SU-DHL-6 (cell line): ENCODE data around the gene S1PR1.
"Not testable (repeated sequence)": the region's sequence is repeated elsewhere in the genome, so short reads cannot be mapped to it uniquely, and the experiment has no call there.

Experiments used
- H2AFZ ChIP-seq: fragments of 200-600 bp; sonication (generic); 2 replicates; pipeline ENCODE4 v1.6.1; 2014; ENCODE audit warnings: low read depth, mild to moderate bottlenecking, moderate library complexity, mixed read lengths, antibody characterized with exemption, low read length; ENCODE audit not compliant: severe bottlenecking
- H3F3A ChIP-seq: fragments of 200-600 bp; shearing (Covaris generic); 2 replicates; pipeline ENCODE4 v1.6.0; 2016; ENCODE audit warnings: antibody characterized with exemption, mild to moderate bottlenecking; ENCODE audit not compliant: insufficient read depth
- H3K27ac ChIP-seq: fragments of 200-600 bp; sonication (generic); 2 replicates; pipeline ENCODE4 v1.5.1; 2016; ENCODE audit warnings: low read depth, mild to moderate bottlenecking, low read length, moderate library complexity, mixed read lengths
- H3K27me3 ChIP-seq: fragments of 200-600 bp; sonication (generic), shearing (Covaris generic); 2 replicates; pipeline ENCODE4 v1.6.0; 2014; ENCODE audit warnings: mild to moderate bottlenecking, low read length
- H3K36me3 ChIP-seq: fragments of 200-600 bp; sonication (generic); 2 replicates; pipeline ENCODE4 v1.6.1; 2014; ENCODE audit warnings: mild to moderate bottlenecking, low read length, mixed read lengths
- H3K4me2 ChIP-seq: fragments of 300-600, 200-600 bp; shearing (Covaris generic), sonication (generic); 2 replicates; pipeline ENCODE4 v1.6.0; 2014; ENCODE audit warnings: low read length, low read depth, mild to moderate bottlenecking; ENCODE audit not compliant: poor library complexity, severe bottlenecking
- H3K4me3 ChIP-seq: fragments of 200-600 bp; sonication (generic); 2 replicates; pipeline ENCODE4 v1.5.1; 2014; ENCODE audit warnings: antibody characterized with exemption, low read length, mild to moderate bottlenecking, mixed read lengths; ENCODE audit not compliant: insufficient read depth, poor library complexity, severe bottlenecking
- H3K79me2 ChIP-seq: fragments of 200-600 bp; sonication (generic); 2 replicates; pipeline ENCODE4 v1.6.1; 2014; ENCODE audit warnings: mild to moderate bottlenecking, low read length, moderate library complexity; ENCODE audit not compliant: insufficient read depth
- H3K9ac ChIP-seq: fragments of 200-600 bp; sonication (generic); 2 replicates; pipeline ENCODE4 v1.7.0; 2014; ENCODE audit warnings: mild to moderate bottlenecking, low read length
- H3K9me2 ChIP-seq: fragments of 200-600 bp; sonication (generic); replicated peaks from 2 replicates; pipeline ENCODE4 v1.6.1; 2014; ENCODE audit warnings: low read length; ENCODE audit not compliant: insufficient read depth
- H3K9me3 ChIP-seq: fragments of 200-600 bp; sonication (generic); 2 replicates; pipeline ENCODE4 v1.6.1; 2014; ENCODE audit warnings: low read length, mixed read lengths; ENCODE audit not compliant: insufficient read depth
- H4K20me1 ChIP-seq: fragments of 200-600 bp; sonication (generic); 2 replicates; pipeline ENCODE4 v1.6.1; 2014; ENCODE audit warnings: low read depth, mild to moderate bottlenecking, antibody characterized with exemption, low read length, moderate library complexity, mixed read lengths
- CTCF ChIP-seq: fragments of 200-600 bp; sonication (generic); IDR thresholded peaks from one replicate; pipeline ENCODE4 v1.5.1; 2017; ENCODE audit warnings: antibody characterized with exemption, mild to moderate bottlenecking, low read length, moderate library complexity; ENCODE audit not compliant: insufficient read depth, poor library complexity, severe bottlenecking
- EZH2phosphoT487 ChIP-seq: fragments of 200-600 bp; sonication (generic), shearing (Covaris generic); conservative IDR thresholded peaks from 2 replicates; pipeline ENCODE4 v1.6.1; 2018; ENCODE audit warnings: mild to moderate bottlenecking, antibody characterized with exemption, low read length, moderate library complexity, mixed read lengths

S1PR1 gene

GRCh38 chr1:101221945-101222429, 14.8 kb upstream of the S1PR1 start:
- H3K4me3 ChIP-seq, result no peak overlapping the region
- H3K4me2 ChIP-seq, result no peak overlapping the region
- no peak overlapping the region for H3K27ac ChIP-seq
- no peak for TF ChIP-seq EZH2phosphoT487
- no peak for TF ChIP-seq CTCF
- no peaks in the 10 kb centered on the region for H3K9me2 ChIP-seq
- H4K20me1 ChIP-seq, result no peaks in the 10 kb centered on the region
- H3K9me3 ChIP-seq, result no peaks in the 10 kb centered on the region
- no peaks in the 10 kb centered on the region for H3K27me3 ChIP-seq
- H2AFZ ChIP-seq, result no peak overlapping the region
- no peaks in the 10 kb centered on the region for H3K79me2 ChIP-seq
- no peaks in the 10 kb centered on the region for H3F3A ChIP-seq
- no peaks in the 10 kb centered on the region for H3K36me3 ChIP-seq
- no peak overlapping the region for H3K9ac ChIP-seq

- H3K9me2 ChIP-seq, result no peaks in the 10 kb centered on the region
These were observed 9.0 kb upstream of the S1PR1 start for GRCh38 chr1:101227837-101228236.

GRCh38 chr1:101228424-101229134, 8.2 kb upstream of the S1PR1 start:
- H3K27me3 ChIP-seq, result no peaks in the 10 kb centered on the region
- H2AFZ ChIP-seq, result no peak overlapping the region
- H3K9me3 ChIP-seq, result no peaks in the 10 kb centered on the region
- H3K9ac ChIP-seq, result no peak overlapping the region
- H4K20me1 ChIP-seq, result no peaks in the 10 kb centered on the region
- TF ChIP-seq EZH2phosphoT487 (no peak), CTCF (no peak)
- H3F3A ChIP-seq, result no peaks in the 10 kb centered on the region
- H3K4me2 ChIP-seq, result no peak overlapping the region
- no peaks in the 10 kb centered on the region for H3K36me3 ChIP-seq
- H3K9me2 ChIP-seq, result no peaks in the 10 kb centered on the region
- no peak overlapping the region for H3K27ac ChIP-seq
- H3K79me2 ChIP-seq, result no peaks in the 10 kb centered on the region
- no peak overlapping the region for H3K4me3 ChIP-seq

More at GRCh38 chr1:101227837-101228236, 9.0 kb upstream of the S1PR1 start:
- TF ChIP-seq EZH2phosphoT487 (no peak), CTCF (no peak)
- H2AFZ ChIP-seq, result no peak overlapping the region
- no peak overlapping the region for H3K4me3 ChIP-seq
- no peak overlapping the region for H3K9ac ChIP-seq
- H3K27ac ChIP-seq, result no peak overlapping the region
- no peaks in the 10 kb centered on the region for H3F3A ChIP-seq
- no peaks in the 10 kb centered on the region for H3K36me3 ChIP-seq
- H3K4me2 ChIP-seq, result no peak overlapping the region
- H3K79me2 ChIP-seq, result no peaks in the 10 kb centered on the region
- H3K27me3 ChIP-seq, result no peaks in the 10 kb centered on the region
- no peaks in the 10 kb centered on the region for H4K20me1 ChIP-seq
- no peaks in the 10 kb centered on the region for H3K9me3 ChIP-seq

- H2AFZ ChIP-seq, H4K20me1 ChIP-seq, H3K79me2 ChIP-seq, H3K9ac ChIP-seq, H3F3A ChIP-seq, H3K27me3 ChIP-seq, H3K36me3 ChIP-seq, H3K9me3 ChIP-seq, H3K27ac ChIP-seq, H3K4me2 ChIP-seq, H3K4me3 ChIP-seq, H3K9me2 ChIP-seq: not testable (repeated sequence)
These were observed 4.6 kb upstream of the S1PR1 start for GRCh38 chr1:101232182-101232581.
